Osteoblast (primary cell): Measurements from ENCODE around the gene GLYATL1. TPM values are rescaled to one million over a fixed set of nuclear protein-coding genes. Genes with fewer than 3 reads are reported as not detected.

Source experiments
- DNase-seq: peaks from one replicate; pipeline ENCODE4 v3.0.0; 2011; ENCODE audit warnings: low spot score, mixed read lengths; ENCODE audit not compliant: insufficient read length; ENCODE audit errors: missing footprints
- H2AFZ ChIP-seq: 2 replicates; pipeline ENCODE4 v1.6.0; 2011; ENCODE audit warnings: mild to moderate bottlenecking, low read length
- H3K27ac ChIP-seq: 2 replicates; pipeline ENCODE4 v1.5.1; 2011; ENCODE audit warnings: mild to moderate bottlenecking, low read depth, low read length, moderate library complexity
- H3K27me3 ChIP-seq: 2 replicates; pipeline ENCODE4 v1.6.0; 2012; ENCODE audit warnings: mild to moderate bottlenecking, control low read depth, inconsistent platforms, low read length, moderate library complexity; ENCODE audit not compliant: insufficient read depth
- H3K36me3 ChIP-seq: 2 replicates; pipeline ENCODE4 v1.5.1; 2011; ENCODE audit warnings: mild to moderate bottlenecking, low read length, control low read depth, moderate library complexity; ENCODE audit not compliant: insufficient read depth
- H3K4me1 ChIP-seq: 2 replicates; pipeline ENCODE4 v1.5.1; 2011; ENCODE audit warnings: mild to moderate bottlenecking, low read length, control low read depth, moderate library complexity; ENCODE audit not compliant: insufficient read depth
- H3K4me2 ChIP-seq: 2 replicates; pipeline ENCODE4 v1.6.0; 2011; ENCODE audit warnings: mild to moderate bottlenecking, low read length; ENCODE audit not compliant: insufficient read depth
- H3K4me3 ChIP-seq: fragments of 200-600 bp; sonication (generic); 3 replicates; pipeline ENCODE4 v1.5.1; 2012; ENCODE audit warnings: mild to moderate bottlenecking, low read length, inconsistent platforms; ENCODE audit not compliant: insufficient read depth
- H3K79me2 ChIP-seq: 2 replicates; pipeline ENCODE4 v1.6.0; 2012; ENCODE audit warnings: mild to moderate bottlenecking, low read length, control low read depth, inconsistent platforms; ENCODE audit not compliant: insufficient read depth
- H3K9me3 ChIP-seq: 2 replicates; pipeline ENCODE4 v1.5.1; 2011; ENCODE audit warnings: low read depth, low read length, control low read depth
- H4K20me1 ChIP-seq: 2 replicates; pipeline ENCODE4 v1.6.0; 2012; ENCODE audit warnings: mild to moderate bottlenecking, low read length, control low read depth; ENCODE audit not compliant: insufficient read depth
- total RNA-seq: library from RNA; depleted of rRNA; stranded (reverse); fragments of >200 nt; gene quantifications from 2 replicates; pipeline ENCODE4 v1.2.3, GENCODE V29; 2012
- TF ChIP-seq, protein P1 (sequence below): IDR thresholded peaks from 2 replicates; pipeline ENCODE4 v1.5.1; 2011; ENCODE audit warnings: mild to moderate bottlenecking, low read depth, low read length, moderate library complexity; ENCODE audit errors: extremely low read depth

The GLYATL1 gene
- total RNA-seq, 1 donor = not detected

DNA sequence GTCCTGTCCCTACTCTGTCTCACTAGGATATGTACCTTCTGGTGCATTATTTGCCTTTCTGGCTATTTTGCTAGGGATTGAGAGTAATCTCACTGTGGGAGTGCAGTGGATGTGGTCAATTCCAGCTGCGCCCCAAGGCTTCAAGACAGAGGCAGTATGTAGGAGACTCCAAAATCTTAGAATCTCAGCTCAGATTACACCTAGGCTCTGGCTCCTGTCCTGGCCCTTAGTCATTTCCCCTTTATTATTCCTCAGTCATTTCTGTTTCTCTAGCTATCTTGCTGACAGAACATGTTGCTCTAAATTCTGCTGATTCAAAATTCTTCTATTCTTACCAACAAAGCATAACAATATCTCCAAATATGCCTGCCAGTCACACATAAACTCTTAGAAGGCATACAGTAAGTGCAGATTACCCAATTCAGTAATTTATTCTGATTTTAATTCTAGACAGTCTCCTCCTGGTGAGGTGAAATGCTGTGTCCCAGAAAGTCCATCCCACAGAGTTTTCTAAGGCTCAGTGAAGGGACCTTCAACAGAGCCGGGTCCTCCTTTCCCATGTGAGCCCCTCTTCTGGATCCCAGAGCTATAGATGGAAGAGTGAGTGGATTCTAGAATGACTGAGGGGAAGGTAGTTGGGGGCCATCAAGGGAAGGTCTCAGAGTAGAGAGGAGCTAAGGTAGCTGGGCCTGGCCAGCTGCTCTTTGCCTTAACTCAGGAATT is 24.3 kb upstream of the GLYATL1 start:
- Histone ChIP-seq H3K9me3 (peaks cover 5% of the 10 kb centered on the region), H3K4me2 (no peak overlapping the region), H4K20me1 (no peaks in the 10 kb centered on the region), H3K27ac (no peak overlapping the region), H3K79me2 (no peaks in the 10 kb centered on the region), H3K4me1 (peaks cover 3% of the 10 kb centered on the region), H2AFZ (no peak overlapping the region), H3K27me3 (no peaks in the 10 kb centered on the region), H3K36me3 (no peaks in the 10 kb centered on the region), H3K4me3 (no peak overlapping the region)
- TF ChIP-seq, protein P1, sequence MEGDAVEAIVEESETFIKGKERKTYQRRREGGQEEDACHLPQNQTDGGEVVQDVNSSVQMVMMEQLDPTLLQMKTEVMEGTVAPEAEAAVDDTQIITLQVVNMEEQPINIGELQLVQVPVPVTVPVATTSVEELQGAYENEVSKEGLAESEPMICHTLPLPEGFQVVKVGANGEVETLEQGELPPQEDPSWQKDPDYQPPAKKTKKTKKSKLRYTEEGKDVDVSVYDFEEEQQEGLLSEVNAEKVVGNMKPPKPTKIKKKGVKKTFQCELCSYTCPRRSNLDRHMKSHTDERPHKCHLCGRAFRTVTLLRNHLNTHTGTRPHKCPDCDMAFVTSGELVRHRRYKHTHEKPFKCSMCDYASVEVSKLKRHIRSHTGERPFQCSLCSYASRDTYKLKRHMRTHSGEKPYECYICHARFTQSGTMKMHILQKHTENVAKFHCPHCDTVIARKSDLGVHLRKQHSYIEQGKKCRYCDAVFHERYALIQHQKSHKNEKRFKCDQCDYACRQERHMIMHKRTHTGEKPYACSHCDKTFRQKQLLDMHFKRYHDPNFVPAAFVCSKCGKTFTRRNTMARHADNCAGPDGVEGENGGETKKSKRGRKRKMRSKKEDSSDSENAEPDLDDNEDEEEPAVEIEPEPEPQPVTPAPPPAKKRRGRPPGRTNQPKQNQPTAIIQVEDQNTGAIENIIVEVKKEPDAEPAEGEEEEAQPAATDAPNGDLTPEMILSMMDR = no peak
- DNase-seq = peak; percentile 63

DNA sequence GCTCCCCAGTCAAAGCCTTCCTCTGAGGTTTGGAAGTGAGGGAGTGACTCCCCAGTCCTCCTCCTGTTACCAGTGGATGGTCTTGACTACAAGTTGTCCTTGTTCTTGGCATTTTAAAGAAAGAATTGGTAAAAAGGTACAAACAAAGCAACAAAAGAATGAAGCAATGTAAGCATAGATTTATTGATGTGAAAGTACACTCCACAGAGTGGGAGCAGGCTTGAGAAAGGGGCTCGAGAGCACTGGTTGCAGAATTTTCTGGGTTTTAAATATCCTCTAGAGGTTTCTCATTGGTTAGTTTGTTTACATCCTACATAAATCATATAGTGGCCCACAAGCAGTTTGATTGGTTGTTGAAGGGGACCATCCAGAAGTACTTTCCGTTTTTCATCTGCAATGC is 22.7 kb upstream of the GLYATL1 start:
- H3K79me2 ChIP-seq = no peaks in the 10 kb centered on the region
- DNase-seq = no peak
- H4K20me1 ChIP-seq = no peaks in the 10 kb centered on the region
- no peak overlapping the region for H2AFZ ChIP-seq
- peaks cover 3% of the 10 kb centered on the region for H3K4me1 ChIP-seq
- H3K36me3 ChIP-seq = no peaks in the 10 kb centered on the region
- no peak overlapping the region for H3K4me2 ChIP-seq
- no peak overlapping the region for H3K4me3 ChIP-seq
- no peak overlapping the region for H3K27ac ChIP-seq
- TF ChIP-seq, protein P1 = no peak
- H3K9me3 ChIP-seq = peaks cover 5% of the 10 kb centered on the region
- no peaks in the 10 kb centered on the region for H3K27me3 ChIP-seq

DNA sequence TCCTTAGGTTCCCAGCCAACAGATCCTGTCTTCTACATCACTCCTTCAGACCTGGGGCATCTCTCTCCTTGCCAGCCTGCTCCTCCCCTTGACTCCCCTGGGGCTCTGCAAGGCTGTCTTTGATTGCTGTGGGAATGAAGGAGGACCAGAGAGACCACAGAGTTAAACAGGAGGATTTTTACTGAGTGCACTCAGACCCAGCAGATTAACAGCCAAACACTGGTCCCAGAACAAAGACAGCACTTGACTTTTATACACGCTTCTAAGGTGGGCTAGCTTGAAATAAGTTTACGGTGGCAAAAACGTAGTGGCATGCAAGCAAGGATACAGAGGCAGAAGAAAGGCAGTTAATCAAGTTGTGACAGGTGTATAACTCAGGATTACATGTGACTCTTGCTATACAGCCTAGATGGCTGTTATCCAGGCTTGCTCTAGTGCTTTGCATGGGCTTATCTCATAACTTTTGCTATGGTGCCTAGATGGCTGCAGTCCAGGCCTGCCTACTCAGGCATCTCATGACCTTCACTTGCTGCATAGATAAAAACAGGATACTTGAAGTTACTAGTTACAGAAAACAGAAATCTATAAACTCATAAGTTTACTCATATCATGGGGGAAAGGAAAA is 22.0 kb upstream of the GLYATL1 start:
- H3K36me3 ChIP-seq = no peaks in the 10 kb centered on the region
- TF ChIP-seq, protein P1 = no peak

DNA sequence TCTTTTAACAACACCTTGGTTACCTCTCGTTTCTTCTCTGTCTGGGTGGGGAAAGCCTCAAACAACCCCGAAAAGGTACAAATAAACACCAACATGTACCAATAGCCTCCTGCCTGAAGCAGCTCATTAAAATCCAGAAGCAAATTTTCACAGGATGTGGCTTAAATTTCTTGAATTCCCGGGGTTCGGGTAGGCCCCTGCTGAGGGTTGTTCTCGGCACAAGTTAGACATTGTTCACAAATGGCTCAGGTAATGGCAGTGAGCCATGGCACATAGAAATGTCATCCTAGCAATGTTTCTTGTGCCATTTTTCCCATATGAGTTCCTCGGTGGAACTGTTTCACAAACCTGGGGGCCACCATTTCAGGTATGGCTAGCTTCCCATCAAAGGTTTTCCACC is 19.7 kb upstream of the GLYATL1 start:
- Histone ChIP-seq H3K4me1 (peaks cover 7% of the 10 kb centered on the region), H3K9me3 (peaks cover 5% of the 10 kb centered on the region), H3K27ac (no peak overlapping the region), H2AFZ (peak overlapping the region; percentile 61), H3K27me3 (no peaks in the 10 kb centered on the region), H3K4me3 (no peak overlapping the region), H4K20me1 (no peaks in the 10 kb centered on the region), H3K36me3 (no peaks in the 10 kb centered on the region), H3K79me2 (no peaks in the 10 kb centered on the region), H3K4me2 (no peak overlapping the region)
- TF ChIP-seq, protein P1 = no peak
- DNase-seq = no peak

More for the DNA sequence above, 22.0 kb upstream of the GLYATL1 start:
- peaks cover 3% of the 10 kb centered on the region for H3K4me1 ChIP-seq
- H3K4me3 ChIP-seq = no peak overlapping the region
- no peak overlapping the region for H3K27ac ChIP-seq
- DNase-seq = no peak
- H4K20me1 ChIP-seq = no peaks in the 10 kb centered on the region
- H3K4me2 ChIP-seq = no peak overlapping the region
- peaks cover 5% of the 10 kb centered on the region for H3K9me3 ChIP-seq
- no peak overlapping the region for H2AFZ ChIP-seq
- no peaks in the 10 kb centered on the region for H3K79me2 ChIP-seq
- H3K27me3 ChIP-seq = no peaks in the 10 kb centered on the region
